H1 (cell line): ENCODE data around the gene SLFN13. TPM values are rescaled to one million over a fixed set of nuclear protein-coding genes. Genes with fewer than 3 reads are reported as not detected.

Source experiments
- CTCF ChIA-PET: fragments of 300-600 bp; sonication (Branson Sonifier 250); formaldehyde crosslinking; loops from one replicate; lab custom pipeline; 2021; ENCODE audit not compliant: partially characterized antibody; lab: Charles Lee
- POLR2A ChIA-PET: fragments of 300-600 bp; sonication (Branson Sonifier 250); formaldehyde crosslinking; loops from one replicate; lab custom pipeline; 2021; ENCODE audit warnings: inconsistent platforms; ENCODE audit not compliant: partially characterized antibody; lab: Charles Lee
- DNase-seq, 2 experiments: peaks; one replicate each; pipeline versions ENCODE4 v3.0.0 to v3.0.0-alpha.2; 2010 to 2022; ENCODE audit warnings: low spot score in 2 of 2, low read depth in 1 of 2, mixed read lengths in 1 of 2
- FAIRE-seq: peaks from 2 replicates; lab custom pipeline; 2011; peaks lifted over from hg19 to GRCh38; lab: Jason Lieb, UNC
- H2AFZ ChIP-seq: 2 replicates; pipeline ENCODE4 v1.8.1; 2012; ENCODE audit warnings: low read length, inconsistent platforms
- H2AK5ac ChIP-seq: 2 replicates; pipeline ENCODE4 v1.6.1; 2013; ENCODE audit warnings: low read depth, low read length
- H2BK120ac ChIP-seq: replicated peaks from 2 replicates; pipeline ENCODE3; 2013; ENCODE audit warnings: low read depth, low read length, inconsistent platforms
- H2BK12ac ChIP-seq: 2 replicates; pipeline ENCODE4 v1.6.1; 2013; ENCODE audit warnings: low read depth, low read length
- H2BK15ac ChIP-seq: 2 replicates; pipeline ENCODE4 v1.6.1; 2013; ENCODE audit warnings: low read length
- H2BK20ac ChIP-seq: 2 replicates; pipeline ENCODE4 v1.6.1; 2013; ENCODE audit warnings: low read length
- H2BK5ac ChIP-seq: 2 replicates; pipeline ENCODE4 v1.6.1; 2013; ENCODE audit warnings: low read depth, low read length
- H3K14ac ChIP-seq: 2 replicates; pipeline ENCODE4 v1.6.1; 2013; ENCODE audit warnings: inconsistent platforms; ENCODE audit not compliant: insufficient read length
- H3K18ac ChIP-seq: 2 replicates; pipeline ENCODE4 v1.6.1; 2013; ENCODE audit warnings: low read length; ENCODE audit errors: extremely low read depth
- H3K23ac ChIP-seq: 2 replicates; pipeline ENCODE4 v1.6.1; 2013; ENCODE audit warnings: inconsistent platforms; ENCODE audit not compliant: insufficient read length
- H3K23me2 ChIP-seq: 2 replicates; pipeline ENCODE4 v1.6.1; 2013; ENCODE audit warnings: low read depth, low read length
- H3K27ac ChIP-seq: 2 replicates; pipeline ENCODE4 v1.6.1; 2011; ENCODE audit warnings: low read depth, low read length, inconsistent platforms
- H3K27me3 ChIP-seq, 4 experiments: replicated peaks in 1 of 4; 1 replicate in 1 of 4; 2 replicates in 3 of 4; pipeline versions ENCODE4 v1.6.1 to v1.8.1; 2011 to 2013; ENCODE audit warnings: low read length in 3 of 4, mild to moderate bottlenecking in 3 of 4, inconsistent platforms in 2 of 4, mixed read lengths in 2 of 4, moderate library complexity in 1 of 4; ENCODE audit not compliant: control insufficient read depth in 3 of 4, insufficient read depth in 3 of 4; ENCODE audit errors: extremely low read depth in 1 of 4
- H3K36me3 ChIP-seq, 4 experiments: 2 replicates each; pipeline versions ENCODE4 v1.6.1 to v1.8.1; 2011 to 2013; ENCODE audit warnings: mild to moderate bottlenecking in 4 of 4, low read length in 3 of 4, moderate library complexity in 2 of 4, control low read depth in 1 of 4, inconsistent platforms in 1 of 4; ENCODE audit not compliant: insufficient read depth in 4 of 4, control insufficient read depth in 2 of 4
- H3K4ac ChIP-seq: replicated peaks from 2 replicates; pipeline ENCODE3; 2013; ENCODE audit warnings: low read length, low read depth, mixed read lengths, inconsistent platforms; ENCODE audit not compliant: insufficient read length
- H3K4me1 ChIP-seq, 4 experiments: replicated peaks in 1 of 4; 1 replicate in 1 of 4; 2 replicates in 3 of 4; pipeline versions ENCODE4 v1.6.1 to v1.8.1; 2011 to 2013; ENCODE audit warnings: low read length in 3 of 4, inconsistent platforms in 2 of 4, mixed read lengths in 1 of 4; ENCODE audit not compliant: insufficient read depth in 4 of 4, control insufficient read depth in 3 of 4
- H3K4me2 ChIP-seq, 2 experiments: 2 replicates each; pipeline versions ENCODE4 v1.6.1 to v1.8.1; 2011 to 2013; ENCODE audit warnings: low read depth in 2 of 2, low read length in 2 of 2, control low read depth in 1 of 2, inconsistent platforms in 1 of 2, mild to moderate bottlenecking in 1 of 2; ENCODE audit not compliant: insufficient read depth in 1 of 2
- H3K4me3 ChIP-seq, 4 experiments: fragments of 200-600, 300-600 bp in 1 of 4; sonication (generic), shearing (Covaris generic), sonication (Bioruptor Twin) in 1 of 4; 2 replicates each; pipeline versions ENCODE4 v1.5.1 to v1.8.1; 2011 to 2016; ENCODE audit warnings: low read length in 4 of 4, low read depth in 3 of 4, control low read depth in 2 of 4, inconsistent platforms in 2 of 4, mild to moderate bottlenecking in 2 of 4, mixed read lengths in 1 of 4, moderate library complexity in 1 of 4; ENCODE audit not compliant: insufficient read depth in 2 of 4; ENCODE audit errors: extremely low read depth in 1 of 4
- H3K56ac ChIP-seq: replicated peaks from 2 replicates; pipeline ENCODE3; 2013; ENCODE audit warnings: low read depth, mild to moderate bottlenecking, mixed read lengths, low read length, inconsistent platforms; ENCODE audit not compliant: insufficient read length
- H3K79me1 ChIP-seq: 2 replicates; pipeline ENCODE4 v1.6.1; 2013; ENCODE audit warnings: low read depth, low read length, control low read depth
- H3K79me2 ChIP-seq, 2 experiments: 2 replicates each; pipeline versions ENCODE4 v1.6.1 to v1.8.1; 2012 to 2013; ENCODE audit warnings: low read length in 2 of 2, mild to moderate bottlenecking in 2 of 2, inconsistent platforms in 1 of 2; ENCODE audit not compliant: insufficient read depth in 2 of 2, control insufficient read depth in 1 of 2
- H3K9ac ChIP-seq, 4 experiments: replicated peaks in 1 of 4; 1 replicate in 1 of 4; 2 replicates in 3 of 4; pipeline versions ENCODE4 v1.6.1 to v1.8.1; 2011 to 2013; ENCODE audit warnings: low read depth in 3 of 4, low read length in 3 of 4, control low read depth in 2 of 4, mild to moderate bottlenecking in 2 of 4, moderate library complexity in 2 of 4, inconsistent platforms in 1 of 4; ENCODE audit errors: extremely low read depth in 1 of 4
- H3K9me3 ChIP-seq, 2 experiments: 2 replicates each; pipeline versions ENCODE4 v1.6.1 to v1.8.1; 2012 to 2013; ENCODE audit warnings: mild to moderate bottlenecking in 2 of 2, moderate library complexity in 2 of 2, control low read depth in 1 of 2, inconsistent platforms in 1 of 2, low read depth in 1 of 2, low read length in 1 of 2, mixed read lengths in 1 of 2; ENCODE audit not compliant: insufficient read depth in 2 of 2
- H4K20me1 ChIP-seq, 2 experiments: replicated peaks in 1 of 2; 2 replicates each; pipeline versions ENCODE3 to v1.8.1; 2011 to 2013; ENCODE audit warnings: inconsistent platforms in 2 of 2, low read length in 2 of 2, mild to moderate bottlenecking in 1 of 2; ENCODE audit not compliant: insufficient read depth in 2 of 2, control insufficient read depth in 1 of 2
- H4K5ac ChIP-seq: 2 replicates; pipeline ENCODE4 v1.6.1; 2013; ENCODE audit warnings: low read length, low read depth, mixed read lengths, inconsistent platforms; ENCODE audit not compliant: insufficient read length
- H4K8ac ChIP-seq: 2 replicates; pipeline ENCODE4 v1.8.0; 2013; ENCODE audit warnings: mild to moderate bottlenecking, moderate library complexity, low read length, inconsistent platforms; ENCODE audit not compliant: insufficient read depth; ENCODE audit errors: extremely low read depth
- H4K91ac ChIP-seq: replicated peaks from 2 replicates; pipeline ENCODE3; 2013; ENCODE audit warnings: low read length, mixed read lengths, inconsistent platforms; ENCODE audit not compliant: insufficient read length
- BRCA1 ChIP-seq: IDR thresholded peaks from 2 replicates; pipeline ENCODE4 v1.6.1; 2012; ENCODE audit warnings: low read depth, low read length, improper control_type of control experiment
- CHD2 ChIP-seq: IDR thresholded peaks from 2 replicates; pipeline ENCODE4 v1.6.1; 2012; ENCODE audit warnings: low read length, improper control_type of control experiment
- KDM4A ChIP-seq: IDR thresholded peaks from one replicate; pipeline ENCODE4 v1.7.1; 2012; ENCODE audit warnings: low read depth, mild to moderate bottlenecking, moderate library complexity, low read length, inconsistent platforms; ENCODE audit not compliant: severe bottlenecking
- RXRA ChIP-seq: IDR thresholded peaks from 2 replicates; pipeline ENCODE4 v1.6.1; 2011; ENCODE audit warnings: low read depth, mild to moderate bottlenecking, low read length, moderate library complexity; ENCODE audit not compliant: insufficient read depth
- ZNF274 ChIP-seq: IDR thresholded peaks from 2 replicates; pipeline ENCODE4 v1.7.0; 2012; ENCODE audit warnings: low read length, borderline replicate concordance; ENCODE audit errors: extremely low read depth
- polyA plus RNA-seq, 7 experiments: library from polyadenylated mRNA; depleted of rRNA in 3 of 7; stranded (reverse) in 5 of 7; unstranded in 2 of 7; fragments of >200 nt in 5 of 7; fragments of 200-250 nt in 2 of 7; gene quantifications; 1 replicate in 5 of 7; 2 replicates in 1 of 7; 4 replicates in 1 of 7; pipeline versions ENCODE4 v1.2.1 to v1.2.3, GENCODE V29; 2011 to 2013; ENCODE audit warnings: missing spikeins in 2 of 7, mixed read lengths in 2 of 7
- total RNA-seq: library from RNA; stranded (reverse); fragmentation: NEBNext Ultra II Directional; extraction: Animal tissue kit (Norgen Biotek cat#: 25700); gene quantifications from 2 replicates; pipeline ENCODE4 v1.2.1, GENCODE V29; 2021

Gene SLFN13
- total and polyA plus RNA-seq, 2 of the 8 experiments (the other 6 are each of a cell fraction or from before 2014, with no cell fraction given) = 15.7 to 27.5 TPM

- no peak overlapping the region for H3K27ac ChIP-seq
- TF ChIP-seq RXRA (no peak), CHD2 (no peak), ZNF274 (no peak), KDM4A (no peak), BRCA1 (no peak)
- CTCF ChIA-PET = interaction anchor here (1.1 to 2.0 kb wide), 3 partner anchors 9 to 125 kb away, joined by 3 to 6 read pairs (median 4); partner anchors contain the start of gene SLFN13
- no peak for DNase-seq
- peaks cover 0 to 4% (median 0%) of the 10 kb centered on the region in 4 experiments; a peak in 3 of 7 replicates for H3K4me1 ChIP-seq
- H2BK12ac ChIP-seq = no peak overlapping the region
- no peak overlapping the region for H2BK15ac ChIP-seq
- H3K23me2 ChIP-seq = no peaks in the 10 kb centered on the region
- peaks cover 0 to 6% (median 0%) of the 10 kb centered on the region in 4 experiments; a peak in 2 of 8 replicates for H3K36me3 ChIP-seq
- H3K9me3 ChIP-seq = no peaks in the 10 kb centered on the region
- H3K4me3 ChIP-seq = no peak overlapping the region
- H2BK20ac ChIP-seq = no peak overlapping the region
- H3K9ac ChIP-seq = no peak overlapping the region
- no peak overlapping the region for H3K18ac ChIP-seq
- no peaks in the 10 kb centered on the region for H3K79me2 ChIP-seq
- no peak overlapping the region for H2BK120ac ChIP-seq
- H2BK5ac ChIP-seq = no peak overlapping the region
- no peak for FAIRE-seq
- H4K5ac ChIP-seq = no peak overlapping the region
- no peak overlapping the region for H3K4ac ChIP-seq
- H3K23ac ChIP-seq = no peak overlapping the region
- POLR2A ChIA-PET = interaction anchor here (0.9 to 1.2 kb wide), 2 partner anchors 9 to 10 kb away, joined by 3 to 7 read pairs; partner anchors contain the start of gene SLFN13
- H4K91ac ChIP-seq = no peak overlapping the region
- no peak overlapping the region for H2AK5ac ChIP-seq
- no peak overlapping the region for H3K4me2 ChIP-seq
- no peaks in the 10 kb centered on the region for H3K79me1 ChIP-seq
- H4K20me1 ChIP-seq = peaks cover 0 to 1% of the 10 kb centered on the region in 2 experiments
- H3K27me3 ChIP-seq = peaks cover 6 to 27% (median 17%) of the 10 kb centered on the region in 4 experiments
- H3K56ac ChIP-seq = no peak overlapping the region
- no peak overlapping the region for H3K14ac ChIP-seq
- no peak overlapping the region for H2AFZ ChIP-seq
- no peak overlapping the region for H4K8ac ChIP-seq
Measured at GRCh38 chr17:35438433-35438832, 10.1 kb downstream of the SLFN13 start.
